ENCODE measurements around the gene REV3L. TPM values are rescaled to one million over a fixed set of nuclear protein-coding genes. Genes with fewer than 3 reads are reported as not detected.

REV3L gene
- total RNA-seq, 1 experiment from 2014 or later, result 5.3 TPM

DNA sequence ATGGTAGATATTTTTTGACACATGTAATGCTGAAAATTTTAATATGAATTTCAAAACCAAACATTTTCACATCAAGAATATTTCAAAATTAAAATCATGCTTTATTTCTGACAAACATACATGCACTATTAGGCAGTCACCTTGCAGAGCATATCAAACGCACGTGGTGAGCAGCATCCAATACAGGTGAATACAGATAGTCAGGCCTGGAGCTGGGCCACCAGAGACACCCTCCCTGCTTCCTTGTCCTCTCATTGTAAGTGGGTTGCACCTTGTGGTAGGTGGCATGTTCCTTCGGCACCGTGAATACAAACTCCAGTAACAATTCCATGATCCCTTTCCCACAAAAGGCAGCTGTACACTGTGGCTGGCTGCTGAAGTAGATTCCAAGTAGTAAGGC, 8.9 kb downstream of the REV3L start:
- Histone ChIP-seq H3K23me2 (ENCODE audit: insufficient read length, low read depth, low read length, poor library complexity, severe bottlenecking) (no peaks in the 10 kb centered on the region), H3K79me1 (ENCODE audit: insufficient read depth, low read depth, low read length, poor library complexity, severe bottlenecking) (peaks cover 3% of the 10 kb centered on the region), H3K27ac (ENCODE audit: insufficient read length, low read depth, low read length) (no peak overlapping the region), H3K18ac (ENCODE audit: insufficient read length, low read depth, low read length) (no peak overlapping the region), H3K9ac (ENCODE audit: extremely low read depth, insufficient read length, low read length) (no peak overlapping the region), H2BK5ac (ENCODE audit: insufficient read length, low read length) (no peak overlapping the region), H4K8ac (replicated peaks; ENCODE audit: insufficient read length, low read depth, low read length) (no peak overlapping the region), H3K4ac (ENCODE audit: low read depth, low read length) (no peak overlapping the region), H2BK15ac (ENCODE audit: low read depth, low read length) (no peak overlapping the region), H3K9me3 (ENCODE audit: control insufficient read depth, low read depth, low read length) (no peaks in the 10 kb centered on the region), H2BK120ac (ENCODE audit: low read depth, low read length, poor library complexity, severe bottlenecking) (no peak overlapping the region), H3K4me1 (ENCODE audit: insufficient read depth, low read length) (no peaks in the 10 kb centered on the region), H4K20me1 (ENCODE audit: control insufficient read depth, insufficient read depth, insufficient read length) (no peaks in the 10 kb centered on the region), H3K56ac (ENCODE audit: insufficient read length, low read depth, low read length) (no peak overlapping the region), H3K23ac (ENCODE audit: insufficient read length, low read depth, low read length) (no peak overlapping the region), H3K79me2 (ENCODE audit: insufficient read depth, low read length) (no peaks in the 10 kb centered on the region), H3K4me2 (ENCODE audit: insufficient read depth, insufficient read length, low read length) (no peak overlapping the region), H2AFZ (ENCODE audit: low read length) (no peak overlapping the region), H2BK12ac (ENCODE audit: insufficient read length, low read depth, low read length) (no peak overlapping the region), H4K5ac (ENCODE audit: insufficient read length, low read depth, low read length) (no peak overlapping the region), H2AK5ac (ENCODE audit: insufficient read length, low read length) (no peak overlapping the region), H3K27me3 (ENCODE audit: insufficient read depth, low read length) (peaks cover 15% of the 10 kb centered on the region; the same call in 1 of the 2 replicates), H3T11ph (ENCODE audit: low read length) (no peak overlapping the region), H4K91ac (ENCODE audit: insufficient read length, low read depth, low read length) (no peak overlapping the region), H3K14ac (ENCODE audit: insufficient read depth, low read length) (no peak overlapping the region), H2BK20ac (ENCODE audit: low read depth, low read length, poor library complexity, severe bottlenecking) (no peak overlapping the region)
- WGBS (ENCODE audit: extremely low coverage, insufficient read length, low lambda C conversion rate), result no CpG with 5 or more reads among the region's 4 CpGs
- DNase-seq, result no peak
- Mint-ChIP-seq H3K4me3 (no peak overlapping the region), H3K27ac (no peak overlapping the region), H3K4me1 (peaks cover 18 to 22% of the 10 kb centered on the region in 2 experiments), H3K9me3 (no peaks in the 10 kb centered on the region; a peak in 1 of 5 replicates), H3K27me3 (ENCODE audit: low read depth) (peaks cover 47% of the 10 kb centered on the region), H3K36me3 (ENCODE audit: insufficient read depth in 1 of 3, low read depth in 3 of 3) (no peaks in the 10 kb centered on the region)
- TF ChIP-seq, protein P1, sequence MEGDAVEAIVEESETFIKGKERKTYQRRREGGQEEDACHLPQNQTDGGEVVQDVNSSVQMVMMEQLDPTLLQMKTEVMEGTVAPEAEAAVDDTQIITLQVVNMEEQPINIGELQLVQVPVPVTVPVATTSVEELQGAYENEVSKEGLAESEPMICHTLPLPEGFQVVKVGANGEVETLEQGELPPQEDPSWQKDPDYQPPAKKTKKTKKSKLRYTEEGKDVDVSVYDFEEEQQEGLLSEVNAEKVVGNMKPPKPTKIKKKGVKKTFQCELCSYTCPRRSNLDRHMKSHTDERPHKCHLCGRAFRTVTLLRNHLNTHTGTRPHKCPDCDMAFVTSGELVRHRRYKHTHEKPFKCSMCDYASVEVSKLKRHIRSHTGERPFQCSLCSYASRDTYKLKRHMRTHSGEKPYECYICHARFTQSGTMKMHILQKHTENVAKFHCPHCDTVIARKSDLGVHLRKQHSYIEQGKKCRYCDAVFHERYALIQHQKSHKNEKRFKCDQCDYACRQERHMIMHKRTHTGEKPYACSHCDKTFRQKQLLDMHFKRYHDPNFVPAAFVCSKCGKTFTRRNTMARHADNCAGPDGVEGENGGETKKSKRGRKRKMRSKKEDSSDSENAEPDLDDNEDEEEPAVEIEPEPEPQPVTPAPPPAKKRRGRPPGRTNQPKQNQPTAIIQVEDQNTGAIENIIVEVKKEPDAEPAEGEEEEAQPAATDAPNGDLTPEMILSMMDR (conservative IDR thresholded peaks at IDR 0.05), result no peak

All from H9 (cell line).